ENCODE results near the gene DHRS3. TPM values are rescaled to one million over a fixed set of nuclear protein-coding genes. Genes with fewer than 3 reads are reported as not detected.

The DHRS3 gene
- total and polyA plus RNA-seq, 2 donors (not counting 1 experiment from before 2014, with no cell fraction given): 8.4 to 36.8 TPM

GRCh38 chr1:12548973-12549459 lies 69.0 kb downstream of the DHRS3 start:
- H3K9me3 ChIP-seq (ENCODE audit: control insufficient read depth, insufficient read depth, low read depth, low read length): no peaks in the 10 kb centered on the region
- H3K9ac ChIP-seq (ENCODE audit: insufficient read depth, low read length): peak overlapping the region; percentile 20
- H3K79me2 ChIP-seq (ENCODE audit: control insufficient read depth, insufficient read depth, low read length): no peaks in the 10 kb centered on the region
- H3K36me3 ChIP-seq (ENCODE audit: control insufficient read depth, insufficient read depth, low read length): no peaks in the 10 kb centered on the region
- H4K20me1 ChIP-seq (ENCODE audit: control insufficient read depth, extremely low read depth, insufficient read depth, low read length): no peaks in the 10 kb centered on the region
- H3K4me2 ChIP-seq (ENCODE audit: extremely low read depth, insufficient read depth, low read length): peak overlapping the region; percentile 39
- peak in 1 of 2 donors; percentile 22 for DNase-seq (ENCODE audit: low read depth in 2 of 2)
- H3K4me1 ChIP-seq (ENCODE audit: control insufficient read depth, extremely low read depth, insufficient read depth, low read length): peaks cover 11% of the 10 kb centered on the region
- peak overlapping the region; percentile 62 for H3K27ac ChIP-seq (ENCODE audit: insufficient read depth, low read length)
- H2AFZ ChIP-seq (ENCODE audit: low read length): no peak overlapping the region
- H3K27me3 ChIP-seq (ENCODE audit: control insufficient read depth, insufficient read depth, low read length): no peaks in the 10 kb centered on the region
- no peak overlapping the region for H3K4me3 ChIP-seq (replicated peaks in 1 of 4; ENCODE audit: control extremely low read depth in 1 of 4, insufficient read depth in 1 of 4, low read depth in 3 of 4, low read length in 4 of 4)
- TF ChIP-seq EZH2 (IDR thresholded peaks at IDR 0.05; ENCODE audit: low read length, missing control alignments): no peak
- TF ChIP-seq, protein P1, sequence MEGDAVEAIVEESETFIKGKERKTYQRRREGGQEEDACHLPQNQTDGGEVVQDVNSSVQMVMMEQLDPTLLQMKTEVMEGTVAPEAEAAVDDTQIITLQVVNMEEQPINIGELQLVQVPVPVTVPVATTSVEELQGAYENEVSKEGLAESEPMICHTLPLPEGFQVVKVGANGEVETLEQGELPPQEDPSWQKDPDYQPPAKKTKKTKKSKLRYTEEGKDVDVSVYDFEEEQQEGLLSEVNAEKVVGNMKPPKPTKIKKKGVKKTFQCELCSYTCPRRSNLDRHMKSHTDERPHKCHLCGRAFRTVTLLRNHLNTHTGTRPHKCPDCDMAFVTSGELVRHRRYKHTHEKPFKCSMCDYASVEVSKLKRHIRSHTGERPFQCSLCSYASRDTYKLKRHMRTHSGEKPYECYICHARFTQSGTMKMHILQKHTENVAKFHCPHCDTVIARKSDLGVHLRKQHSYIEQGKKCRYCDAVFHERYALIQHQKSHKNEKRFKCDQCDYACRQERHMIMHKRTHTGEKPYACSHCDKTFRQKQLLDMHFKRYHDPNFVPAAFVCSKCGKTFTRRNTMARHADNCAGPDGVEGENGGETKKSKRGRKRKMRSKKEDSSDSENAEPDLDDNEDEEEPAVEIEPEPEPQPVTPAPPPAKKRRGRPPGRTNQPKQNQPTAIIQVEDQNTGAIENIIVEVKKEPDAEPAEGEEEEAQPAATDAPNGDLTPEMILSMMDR (conservative IDR thresholded peaks at IDR 0.05 in 1 of 2, IDR thresholded peaks at IDR 0.05 in 1 of 2; ENCODE audit: low read depth in 1 of 2, low read length in 2 of 2): no peak

GRCh38 chr1:12548279-12548972 lies 69.6 kb downstream of the DHRS3 start:
- Histone ChIP-seq H3K79me2 (ENCODE audit: control insufficient read depth, insufficient read depth, low read length) (no peaks in the 10 kb centered on the region), H3K27me3 (ENCODE audit: control insufficient read depth, insufficient read depth, low read length) (no peaks in the 10 kb centered on the region), H3K9ac (ENCODE audit: insufficient read depth, low read length) (no peak overlapping the region), H2AFZ (ENCODE audit: low read length) (no peak overlapping the region), H4K20me1 (ENCODE audit: control insufficient read depth, extremely low read depth, insufficient read depth, low read length) (no peaks in the 10 kb centered on the region), H3K9me3 (ENCODE audit: control insufficient read depth, insufficient read depth, low read depth, low read length) (no peaks in the 10 kb centered on the region), H3K4me1 (ENCODE audit: control insufficient read depth, extremely low read depth, insufficient read depth, low read length) (peaks cover 11% of the 10 kb centered on the region), H3K4me3 (replicated peaks in 1 of 4; ENCODE audit: control extremely low read depth in 1 of 4, insufficient read depth in 1 of 4, low read depth in 3 of 4, low read length in 4 of 4) (no peak overlapping the region), H3K27ac (ENCODE audit: insufficient read depth, low read length) (no peak overlapping the region), H3K4me2 (ENCODE audit: extremely low read depth, insufficient read depth, low read length) (no peak overlapping the region), H3K36me3 (ENCODE audit: control insufficient read depth, insufficient read depth, low read length) (no peaks in the 10 kb centered on the region)
- DNase-seq (ENCODE audit: low read depth in 2 of 2): no peak
- TF ChIP-seq EZH2 (IDR thresholded peaks at IDR 0.05; ENCODE audit: low read length, missing control alignments): no peak
- TF ChIP-seq, protein P1 (conservative IDR thresholded peaks at IDR 0.05 in 1 of 2, IDR thresholded peaks at IDR 0.05 in 1 of 2; ENCODE audit: low read depth in 1 of 2, low read length in 2 of 2): no peak

GRCh38 chr1:12547586-12548225 lies 70.3 kb downstream of the DHRS3 start:
- no peak for DNase-seq (ENCODE audit: low read depth in 2 of 2)

More at GRCh38 chr1:12547586-12548225, 70.3 kb downstream of the DHRS3 start:
- H3K9ac ChIP-seq (ENCODE audit: insufficient read depth, low read length): no peak overlapping the region
- no peaks in the 10 kb centered on the region for H3K27me3 ChIP-seq (ENCODE audit: control insufficient read depth, insufficient read depth, low read length)
- H3K4me2 ChIP-seq (ENCODE audit: extremely low read depth, insufficient read depth, low read length): no peak overlapping the region
- no peaks in the 10 kb centered on the region for H3K36me3 ChIP-seq (ENCODE audit: control insufficient read depth, insufficient read depth, low read length)
- no peaks in the 10 kb centered on the region for H4K20me1 ChIP-seq (ENCODE audit: control insufficient read depth, extremely low read depth, insufficient read depth, low read length)
- H2AFZ ChIP-seq (ENCODE audit: low read length): no peak overlapping the region
- H3K79me2 ChIP-seq (ENCODE audit: control insufficient read depth, insufficient read depth, low read length): no peaks in the 10 kb centered on the region
- peaks cover 8% of the 10 kb centered on the region for H3K4me1 ChIP-seq (ENCODE audit: control insufficient read depth, extremely low read depth, insufficient read depth, low read length)
- no peak overlapping the region for H3K4me3 ChIP-seq (replicated peaks in 1 of 4; ENCODE audit: control extremely low read depth in 1 of 4, insufficient read depth in 1 of 4, low read depth in 3 of 4, low read length in 4 of 4)
- no peak for TF ChIP-seq EZH2 (IDR thresholded peaks at IDR 0.05; ENCODE audit: low read length, missing control alignments)
- TF ChIP-seq, protein P1 (conservative IDR thresholded peaks at IDR 0.05 in 1 of 2, IDR thresholded peaks at IDR 0.05 in 1 of 2; ENCODE audit: low read depth in 1 of 2, low read length in 2 of 2): no peak
- H3K27ac ChIP-seq (ENCODE audit: insufficient read depth, low read length): no peak overlapping the region
- H3K9me3 ChIP-seq (ENCODE audit: control insufficient read depth, insufficient read depth, low read depth, low read length): no peaks in the 10 kb centered on the region
